Measurements from ENCODE around the gene APH1B. TPM values are rescaled to one million over a fixed set of nuclear protein-coding genes. Genes with fewer than 3 reads are reported as not detected.

The APH1B gene
- total and polyA plus RNA-seq, 8 donors: 24.0 to 32.2 (median 29.4) TPM

GRCh38 chr15:63284335-63284734 lies 6.9 kb downstream of the APH1B start:
- Histone ChIP-seq H3K4me1 (peaks cover 11 to 53% of the 10 kb centered on the region in 2 donors), H3K27ac (no peak overlapping the region), H3K4me3 (no peak overlapping the region), H3K27me3 (no peaks in the 10 kb centered on the region), H3K9me3 (no peaks in the 10 kb centered on the region), H3K36me3 (peaks cover 0 to 27% of the 10 kb centered on the region in 2 donors)
- ATAC-seq (no peak), DNase-seq (no peak)
- no peak for TF ChIP-seq CTCF (IDR thresholded peaks at IDR 0.05)
- intact Hi-C loops (cut with DNase I): no loop called here

- ATAC-seq: no peak
- intact Hi-C loops (cut with DNase I): no loop called here
- TF ChIP-seq CTCF (IDR thresholded peaks at IDR 0.05): no peak
- no peak for DNase-seq
- Histone ChIP-seq H3K36me3 (peaks cover 0 to 22% of the 10 kb centered on the region in 2 donors), H3K27me3 (no peaks in the 10 kb centered on the region), H3K27ac (no peak overlapping the region), H3K9me3 (no peaks in the 10 kb centered on the region), H3K4me1 (peaks cover 4 to 58% of the 10 kb centered on the region in 2 donors), H3K4me3 (no peak overlapping the region)
These were observed 9.7 kb downstream of the APH1B start for GRCh38 chr15:63287109-63287508.

GRCh38 chr15:63288342-63288741 lies 10.9 kb downstream of the APH1B start:
- intact Hi-C loops (cut with DNase I): no loop called here
- H3K27me3 ChIP-seq: no peaks in the 10 kb centered on the region
- ATAC-seq (no peak), DNase-seq (no peak)
- no peak overlapping the region for H3K4me3 ChIP-seq
- H3K9me3 ChIP-seq: no peaks in the 10 kb centered on the region
- no peak overlapping the region for H3K27ac ChIP-seq
- no peak for TF ChIP-seq CTCF (IDR thresholded peaks at IDR 0.05)
- peaks cover 0 to 22% of the 10 kb centered on the region in 2 donors for H3K36me3 ChIP-seq
- H3K4me1 ChIP-seq: peaks cover 0 to 59% of the 10 kb centered on the region in 2 donors

- H3K36me3 ChIP-seq: peaks cover 0 to 22% of the 10 kb centered on the region in 2 donors
- no peaks in the 10 kb centered on the region for H3K27me3 ChIP-seq
- no peaks in the 10 kb centered on the region for H3K9me3 ChIP-seq
- peak; percentile 77 for ATAC-seq
- peaks cover 0 to 59% of the 10 kb centered on the region in 2 donors for H3K4me1 ChIP-seq
- no peak overlapping the region for H3K4me3 ChIP-seq
- intact Hi-C loops (cut with DNase I): no loop called here
- TF ChIP-seq CTCF (IDR thresholded peaks at IDR 0.05): peak; percentile 56 to 58
- peak in 2 of 4 donors; percentile 55 to 68 for DNase-seq
- no peak overlapping the region for H3K27ac ChIP-seq
These were observed 11.5 kb downstream of the APH1B start for GRCh38 chr15:63288778-63289378.

GRCh38 chr15:63291507-63291906 lies 14.1 kb downstream of the APH1B start:
- DNase-seq (no peak), ATAC-seq (no peak)
- Histone ChIP-seq H3K4me3 (no peak overlapping the region), H3K4me1 (peaks cover 0 to 81% of the 10 kb centered on the region in 2 donors), H3K27me3 (no peaks in the 10 kb centered on the region), H3K27ac (peak overlapping the region; percentile 47 to 64), H3K9me3 (no peaks in the 10 kb centered on the region), H3K36me3 (peaks cover 0 to 6% of the 10 kb centered on the region in 2 donors)
- intact Hi-C loops (cut with DNase I): loop anchor here in 1 of 2 donors (5.0 kb wide), 1 partner anchor 111 kb away; no protein-coding TSS in a partner anchor
- TF ChIP-seq CTCF (IDR thresholded peaks at IDR 0.05): no peak

Measured in left lung (tissue), 10 donors.